Osteocyte (in vitro differentiated cells): Measurements from ENCODE around the gene CTCF. TPM values are rescaled to one million over a fixed set of nuclear protein-coding genes. Genes with fewer than 3 reads are reported as not detected.

Source experiments
- DNase-seq: peaks from one replicate; pipeline ENCODE4 v3.0.0; 2021; ENCODE audit warnings: mixed read lengths; ENCODE audit not compliant: unreplicated experiment; ENCODE audit errors: extremely low spot score
- H3K27ac Mint-ChIP-seq: one replicate; pipeline ENCODE4 v1.8.0; 2021; ENCODE audit warnings: mild to moderate bottlenecking, mixed read lengths; ENCODE audit not compliant: unreplicated experiment
- H3K27me3 Mint-ChIP-seq: one replicate; pipeline ENCODE4 v1.8.0; 2021; ENCODE audit warnings: mixed read lengths; ENCODE audit not compliant: unreplicated experiment
- H3K36me3 Mint-ChIP-seq: one replicate; pipeline ENCODE4 v1.8.0; 2021; ENCODE audit warnings: mixed read lengths; ENCODE audit not compliant: unreplicated experiment
- H3K4me1 Mint-ChIP-seq: one replicate; pipeline ENCODE4 v1.8.0; 2021; ENCODE audit warnings: mixed read lengths; ENCODE audit not compliant: unreplicated experiment
- H3K4me3 Mint-ChIP-seq: one replicate; pipeline ENCODE4 v1.8.0; 2021; ENCODE audit warnings: mild to moderate bottlenecking, moderate library complexity, mixed read lengths; ENCODE audit not compliant: unreplicated experiment
- H3K9me3 Mint-ChIP-seq: one replicate; pipeline ENCODE4 v1.8.0; 2021; ENCODE audit warnings: mixed read lengths; ENCODE audit not compliant: unreplicated experiment
- total RNA-seq: library from RNA; stranded (reverse); gene quantifications from 2 replicates; pipeline ENCODE4 v1.2.1, GENCODE V29; 2021
- TF ChIP-seq, protein P1 (sequence below): fragments of 200-600 bp; sonication (generic); IDR thresholded peaks from 2 replicates; pipeline ENCODE4 v1.5.0; 2021; ENCODE audit warnings: antibody characterized with exemption, mild to moderate bottlenecking, moderate library complexity

CTCF gene
- total RNA-seq, 1 donor from 2014 or later: 43.2 TPM

DNA sequence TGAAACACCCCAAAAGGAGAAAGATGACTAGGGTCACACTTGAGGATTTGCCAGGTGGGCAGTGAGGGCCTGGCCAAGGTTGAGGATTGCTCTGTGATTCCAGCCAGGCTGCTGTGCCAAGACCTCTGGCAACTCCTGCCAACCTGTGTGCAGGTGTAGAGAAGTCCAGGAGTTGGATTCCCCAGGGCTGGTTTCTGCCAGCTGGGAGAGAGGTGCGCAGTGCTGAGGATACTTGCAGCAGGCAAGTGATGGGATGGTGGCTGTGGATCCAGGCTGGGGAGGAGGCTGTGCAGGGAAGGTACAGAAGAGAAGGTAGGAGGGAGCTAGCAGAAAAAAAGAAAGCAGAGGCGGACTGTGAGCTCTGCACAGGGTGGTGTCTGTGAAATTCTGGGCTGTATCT lies 27.1 kb upstream of the CTCF start:
- TF ChIP-seq, protein P1, sequence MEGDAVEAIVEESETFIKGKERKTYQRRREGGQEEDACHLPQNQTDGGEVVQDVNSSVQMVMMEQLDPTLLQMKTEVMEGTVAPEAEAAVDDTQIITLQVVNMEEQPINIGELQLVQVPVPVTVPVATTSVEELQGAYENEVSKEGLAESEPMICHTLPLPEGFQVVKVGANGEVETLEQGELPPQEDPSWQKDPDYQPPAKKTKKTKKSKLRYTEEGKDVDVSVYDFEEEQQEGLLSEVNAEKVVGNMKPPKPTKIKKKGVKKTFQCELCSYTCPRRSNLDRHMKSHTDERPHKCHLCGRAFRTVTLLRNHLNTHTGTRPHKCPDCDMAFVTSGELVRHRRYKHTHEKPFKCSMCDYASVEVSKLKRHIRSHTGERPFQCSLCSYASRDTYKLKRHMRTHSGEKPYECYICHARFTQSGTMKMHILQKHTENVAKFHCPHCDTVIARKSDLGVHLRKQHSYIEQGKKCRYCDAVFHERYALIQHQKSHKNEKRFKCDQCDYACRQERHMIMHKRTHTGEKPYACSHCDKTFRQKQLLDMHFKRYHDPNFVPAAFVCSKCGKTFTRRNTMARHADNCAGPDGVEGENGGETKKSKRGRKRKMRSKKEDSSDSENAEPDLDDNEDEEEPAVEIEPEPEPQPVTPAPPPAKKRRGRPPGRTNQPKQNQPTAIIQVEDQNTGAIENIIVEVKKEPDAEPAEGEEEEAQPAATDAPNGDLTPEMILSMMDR: no peak
- no peaks in the 10 kb centered on the region for H3K27me3 Mint-ChIP-seq
- no peaks in the 10 kb centered on the region for H3K9me3 Mint-ChIP-seq
- peaks cover 52% of the 10 kb centered on the region for H3K4me1 Mint-ChIP-seq
- no peak overlapping the region for H3K4me3 Mint-ChIP-seq
- DNase-seq: peak; percentile 56
- H3K36me3 Mint-ChIP-seq: peaks cover under 1% of the 10 kb centered on the region
- H3K27ac Mint-ChIP-seq: no peak overlapping the region

DNA sequence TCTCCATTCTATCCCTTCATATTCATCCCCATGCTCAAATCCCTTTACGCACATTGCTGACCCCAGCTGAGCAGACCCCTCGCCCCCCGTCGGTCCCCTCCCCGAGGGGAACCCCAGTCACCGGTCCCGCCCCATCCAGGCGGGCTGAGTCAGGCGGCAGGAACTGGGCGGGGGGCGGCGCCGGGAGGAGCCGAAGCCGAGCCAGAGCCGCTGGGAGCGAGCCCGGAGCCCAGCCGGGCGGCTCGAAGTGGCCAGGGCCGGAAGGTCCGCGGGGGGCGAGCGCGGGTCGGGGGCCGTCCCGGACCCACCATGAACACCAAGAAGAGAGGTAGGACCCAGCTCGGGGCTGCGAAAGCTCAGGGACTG lies 25.1 kb upstream of the CTCF start:
- Mint-ChIP-seq H3K36me3 (peaks cover 14% of the 10 kb centered on the region), H3K4me1 (peaks cover 50% of the 10 kb centered on the region), H3K27me3 (no peaks in the 10 kb centered on the region), H3K9me3 (no peaks in the 10 kb centered on the region), H3K4me3 (peak overlapping the region; percentile 72), H3K27ac (peak overlapping the region; percentile 91)
- no peak for DNase-seq
- TF ChIP-seq, protein P1: no peak

DNA sequence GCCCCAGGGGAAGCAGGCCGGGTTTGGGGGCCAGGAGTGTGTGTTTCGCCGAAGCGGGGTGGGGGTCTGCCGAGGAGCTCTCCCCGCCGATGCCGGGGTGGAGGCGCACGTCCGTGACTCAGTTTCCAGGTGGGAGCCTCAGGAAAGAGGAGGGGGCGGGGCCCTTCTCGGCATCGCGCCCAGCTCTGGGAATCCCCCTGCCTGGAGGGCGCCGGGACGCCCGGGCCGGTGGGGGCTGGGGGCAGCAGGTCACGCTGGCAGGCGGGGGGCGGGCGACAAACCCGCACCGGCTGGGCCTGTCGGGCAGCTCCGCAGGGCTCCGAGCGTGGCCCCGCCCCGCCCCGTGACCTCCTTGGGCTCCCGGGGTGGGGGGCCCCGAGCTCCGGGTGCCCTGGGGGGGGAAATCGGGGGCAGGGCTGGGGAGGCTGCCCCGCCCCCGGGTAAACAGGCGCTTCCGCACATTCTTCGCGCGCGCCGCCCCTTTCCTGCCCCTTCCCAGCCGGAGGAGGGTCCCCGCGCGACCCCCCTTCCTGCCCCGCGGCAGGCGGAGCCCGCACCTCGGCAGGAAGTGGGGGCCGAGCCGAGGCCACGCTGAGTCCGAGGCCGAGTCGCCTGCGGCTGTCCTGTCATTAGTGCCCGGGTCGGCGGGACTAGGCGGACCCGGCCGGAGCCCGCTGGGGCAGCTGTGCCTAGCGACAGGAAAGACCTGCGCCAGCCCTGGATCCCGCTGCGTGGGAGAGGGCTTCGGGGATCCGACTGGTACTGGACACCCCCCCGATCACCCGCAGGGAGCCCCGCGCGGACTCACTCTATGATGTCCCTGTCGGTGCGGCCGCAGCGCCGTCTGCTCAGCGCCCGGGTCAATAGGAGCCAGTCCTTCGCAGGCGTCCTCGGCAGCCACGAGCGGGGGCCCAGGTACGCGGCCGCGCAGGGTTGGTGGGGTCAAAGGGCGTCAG lies 24.4 kb upstream of the CTCF start:
- no peak for DNase-seq
- Mint-ChIP-seq H3K9me3 (no peaks in the 10 kb centered on the region), H3K27ac (peak overlapping the region; percentile 56), H3K4me1 (peaks cover 52% of the 10 kb centered on the region), H3K27me3 (no peaks in the 10 kb centered on the region), H3K36me3 (peaks cover 15% of the 10 kb centered on the region), H3K4me3 (peak overlapping the region; percentile 72)
- TF ChIP-seq, protein P1: no peak

DNA sequence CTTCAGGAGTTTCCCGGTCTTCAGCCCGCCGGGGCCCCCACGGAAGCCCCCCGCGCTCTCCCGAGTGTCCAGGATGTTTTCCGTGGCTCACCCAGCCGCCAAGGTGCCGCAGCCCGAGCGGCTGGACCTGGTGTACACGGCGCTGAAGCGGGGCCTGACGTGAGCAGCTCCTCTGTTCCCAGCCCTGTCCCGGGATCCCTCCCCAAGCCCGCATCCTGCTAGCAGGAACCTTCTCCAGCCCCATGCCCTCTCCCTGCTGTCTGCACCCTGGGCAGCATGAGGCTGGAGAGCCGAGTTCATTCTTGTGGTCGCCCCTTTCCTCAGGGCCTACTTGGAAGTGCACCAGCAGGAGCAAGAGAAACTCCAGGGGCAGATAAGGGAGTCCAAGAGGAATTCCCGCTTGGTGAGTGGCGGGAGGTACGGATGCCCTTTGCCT lies 23.6 kb upstream of the CTCF start:
- Mint-ChIP-seq H3K27ac (peak overlapping the region; percentile 31), H3K4me1 (peaks cover 49% of the 10 kb centered on the region)

DNA sequence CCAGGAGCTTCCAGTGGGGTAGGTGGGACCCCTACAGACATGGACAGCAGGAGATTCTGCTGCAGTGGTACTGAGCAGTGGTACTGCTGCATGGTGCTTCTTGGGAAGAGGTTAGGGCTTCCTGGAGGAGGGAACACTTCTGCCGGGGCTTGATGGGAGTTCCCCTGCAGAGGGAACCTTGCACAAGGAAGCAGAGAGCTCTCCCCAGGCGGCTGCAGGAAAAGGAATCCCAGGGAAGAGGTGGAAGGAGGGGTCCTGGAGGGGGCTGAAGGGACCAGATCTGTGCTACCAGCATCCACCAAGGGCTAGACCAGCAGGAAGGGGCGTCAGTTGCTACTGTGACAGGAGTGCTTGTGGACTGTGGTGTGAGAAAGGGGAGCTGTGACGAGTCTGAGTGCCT lies 23.1 kb upstream of the CTCF start:
- H3K4me1 Mint-ChIP-seq: peaks cover 49% of the 10 kb centered on the region
- no peaks in the 10 kb centered on the region for H3K9me3 Mint-ChIP-seq

More for the DNA sequence above, 23.6 kb upstream of the CTCF start:
- Mint-ChIP-seq H3K9me3 (no peaks in the 10 kb centered on the region), H3K4me3 (peak overlapping the region; percentile 62), H3K36me3 (peaks cover 15% of the 10 kb centered on the region), H3K27me3 (no peaks in the 10 kb centered on the region)
- DNase-seq: peak; percentile 82
- TF ChIP-seq, protein P1: no peak

More for the DNA sequence above, 23.1 kb upstream of the CTCF start:
- no peaks in the 10 kb centered on the region for H3K27me3 Mint-ChIP-seq
- peak; percentile 63 for DNase-seq
- TF ChIP-seq, protein P1: no peak
- H3K4me3 Mint-ChIP-seq: peak overlapping the region; percentile 33
- peaks cover 19% of the 10 kb centered on the region for H3K36me3 Mint-ChIP-seq
- H3K27ac Mint-ChIP-seq: no peak overlapping the region
